Gastroesophageal sphincter (tissue), 4 donors: ENCODE results near the gene GPC1. TPM values are rescaled to one million over a fixed set of nuclear protein-coding genes. Genes with fewer than 3 reads are reported as not detected.

ENCODE experiments used
- ATAC-seq: fragments of 150-250 bp; one replicate; pipeline ENCODE4 v1.9.1; 2016; ENCODE audit warnings: mild to moderate bottlenecking, moderate library complexity
- H3K27ac ChIP-seq, 4 donors: fragments of 200-600 bp; sonication (generic) in 3 of 4; 1 replicate in 3 of 4; 2 replicates in 1 of 4; pipeline ENCODE4 v1.5.1; 2016 to 2019
- H3K27me3 ChIP-seq: fragments of 200-600 bp; sonication (generic); one replicate; pipeline ENCODE4 v1.5.1; 2019
- H3K36me3 ChIP-seq, 2 donors: fragments of 200-600 bp; sonication (generic); one replicate each; pipeline ENCODE4 v1.5.1; 2019; ENCODE audit warnings: control low read depth in 1 of 2
- H3K4me1 ChIP-seq, 3 donors: fragments of 200-600 bp; sonication (generic); 1 replicate in 2 of 3; 2 replicates in 1 of 3; pipeline ENCODE4 v1.5.1; 2016 to 2019; ENCODE audit warnings: control low read depth in 2 of 3
- H3K4me3 ChIP-seq, 2 donors: fragments of 200-600 bp; sonication (generic); one replicate each; pipeline ENCODE4 v1.5.1; 2019; ENCODE audit warnings: mild to moderate bottlenecking in 1 of 2, moderate library complexity in 1 of 2
- H3K9me3 ChIP-seq, 3 donors: fragments of 200-600 bp; sonication (generic); one replicate each; pipeline ENCODE4 v1.5.1; 2017 to 2019; ENCODE audit warnings: control low read depth in 2 of 3
- CTCF ChIP-seq, 4 experiments: fragments of 200-600 bp in 2 of 4; fragments of 450-650 bp in 2 of 4; sonication (generic) in 1 of 4; IDR thresholded peaks; one replicate each; pipeline ENCODE4 v1.5.1; 2017 to 2019; ENCODE audit warnings: antibody characterized with exemption in 4 of 4, mild to moderate bottlenecking in 2 of 4, moderate library complexity in 2 of 4
- EP300 ChIP-seq: sonication (generic); formaldehyde crosslinking; IDR thresholded peaks from one replicate; pipeline ENCODE4 v1.6.1; 2017; ENCODE audit warnings: antibody characterized with exemption, mild to moderate bottlenecking
- POLR2A ChIP-seq, 2 donors: fragments of 450-650 bp; IDR thresholded peaks; one replicate each; pipeline ENCODE4 v1.6.1; 2017; ENCODE audit warnings: antibody characterized with exemption in 2 of 2, mild to moderate bottlenecking in 2 of 2, moderate library complexity in 1 of 2
- POLR2AphosphoS5 ChIP-seq: sonication (generic); formaldehyde crosslinking; IDR thresholded peaks from one replicate; pipeline ENCODE4 v1.6.1; 2017; ENCODE audit warnings: antibody characterized with exemption
- WGBS, 2 donors: methylation state at CpG; one replicate each; pipeline ENCODE4 v1.1.5; 2018; ENCODE audit warnings: low coverage in 1 of 2; 5-methylcytosine and 5-hydroxymethylcytosine counted together
- total RNA-seq, 4 donors: library from RNA; depleted of rRNA; stranded (reverse); fragments of >200 nt; gene quantifications; one replicate each; pipeline ENCODE4 v1.1.0, GENCODE V29; 2016

GPC1 gene
- total RNA-seq, 4 donors from 2014 or later = 22.5 to 73.9 (median 43.3) TPM

DNA sequence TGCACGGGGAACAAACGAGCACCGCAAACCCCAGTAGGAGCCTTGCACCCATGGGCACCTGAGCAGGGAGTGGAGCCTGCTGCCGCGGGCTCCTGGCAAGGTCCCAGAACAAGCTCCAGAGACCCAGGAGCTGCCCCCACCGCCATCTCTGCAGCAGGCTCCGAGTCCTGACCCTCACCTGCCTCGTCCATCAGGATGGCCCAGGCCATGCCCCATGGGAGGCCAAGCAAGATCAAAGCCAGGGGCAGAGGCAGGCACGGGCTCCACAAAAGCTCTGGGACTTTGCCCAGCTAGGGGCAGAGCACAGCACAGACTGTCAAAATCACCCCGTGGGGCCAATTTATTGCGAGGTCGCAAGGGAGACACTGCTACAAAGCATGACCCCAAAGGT lies 43.6 kb downstream of the GPC1 start:
- ATAC-seq = no peak
- 80% methylated on average over 3 of the region's 12 CpGs; no CpG with 5 or more reads in 1 of the 2 donors for WGBS, 2 donors

DNA sequence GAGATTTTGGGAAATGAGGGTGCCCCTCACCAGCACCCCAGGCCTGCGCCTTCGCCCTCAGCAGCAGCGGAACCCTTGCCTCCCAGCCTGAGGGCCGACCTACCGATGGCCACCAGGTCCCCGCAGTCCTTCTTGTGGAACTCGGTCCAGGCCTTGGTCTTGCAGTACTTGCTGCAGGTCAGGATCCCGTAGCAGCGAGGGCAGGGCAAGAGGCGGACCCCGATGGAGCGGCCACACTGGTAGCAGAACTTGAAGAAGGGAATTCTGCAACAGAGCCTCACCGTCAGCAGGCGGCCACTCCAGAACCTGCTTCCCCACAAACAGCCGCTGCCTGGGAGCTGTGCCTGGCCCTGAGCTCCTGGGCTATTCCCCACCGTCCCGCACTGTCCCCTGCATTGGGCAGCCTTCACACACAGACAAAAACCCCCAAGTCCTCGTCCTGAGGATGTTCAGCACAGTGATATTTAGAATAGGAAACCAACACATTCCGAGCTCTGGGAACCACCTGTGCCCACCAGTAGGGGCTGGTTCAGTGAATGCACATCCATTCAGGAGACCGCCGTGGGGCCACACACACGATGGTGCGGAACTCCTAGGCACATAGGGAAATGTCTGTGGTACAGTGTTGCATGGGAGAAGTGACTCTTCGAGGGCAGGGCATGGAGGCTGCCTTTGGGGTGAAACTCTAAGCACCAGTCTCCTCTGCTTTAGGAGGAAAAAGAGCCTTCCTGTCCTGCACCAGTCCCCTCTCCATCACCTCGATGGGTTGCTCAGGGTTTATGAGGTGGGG lies 45.6 kb downstream of the GPC1 start:
- whole genome bisulfite sequencing, 2 donors = 93 to 100% methylated on average over 2 to 7 of the region's 25 CpGs
- TF ChIP-seq CTCF (IDR thresholded peaks at IDR 0.05) = no peak
- no peak for TF ChIP-seq POLR2A (IDR thresholded peaks at IDR 0.05)
- no peak for TF ChIP-seq POLR2AphosphoS5
- TF ChIP-seq EP300 = no peak
- Histone ChIP-seq H3K4me3 (no peak overlapping the region), H3K9me3 (peaks cover 0 to 11% (median 0%) of the 10 kb centered on the region in 3 donors), H3K4me1 (no peaks in the 10 kb centered on the region), H3K36me3 (no peaks in the 10 kb centered on the region), H3K27ac (no peak overlapping the region), H3K27me3 (no peaks in the 10 kb centered on the region)
- no peak for ATAC-seq

More for the DNA sequence above, 43.6 kb downstream of the GPC1 start:
- Histone ChIP-seq H3K4me3 (no peak overlapping the region), H3K36me3 (no peaks in the 10 kb centered on the region), H3K9me3 (peaks cover 0 to 19% (median 0%) of the 10 kb centered on the region in 3 donors), H3K27me3 (no peaks in the 10 kb centered on the region), H3K27ac (no peak overlapping the region), H3K4me1 (no peaks in the 10 kb centered on the region)
- no peak for TF ChIP-seq POLR2A (IDR thresholded peaks at IDR 0.05)
- no peak for TF ChIP-seq CTCF (IDR thresholded peaks at IDR 0.05)
- no peak for TF ChIP-seq EP300
- TF ChIP-seq POLR2AphosphoS5 = no peak

DNA sequence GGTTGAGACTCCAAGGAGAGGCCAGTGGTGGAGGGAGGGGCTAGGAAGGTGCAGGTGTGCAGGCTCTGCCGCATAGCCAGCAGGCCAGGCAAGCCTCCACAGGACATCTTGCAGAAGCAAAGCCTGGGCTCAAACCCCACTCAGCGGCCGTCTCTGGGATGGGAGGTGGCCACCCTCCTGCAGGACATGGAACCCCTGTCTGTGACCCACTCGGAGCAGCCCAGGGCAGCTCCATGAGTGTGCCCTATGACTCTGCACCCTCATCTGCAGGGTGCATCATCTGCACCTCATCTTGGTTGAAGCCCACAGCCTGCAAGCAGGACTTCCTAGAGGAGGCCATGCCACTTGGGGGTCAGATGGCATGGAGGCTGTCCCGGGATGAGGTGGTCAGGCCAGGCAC lies 46.3 kb downstream of the GPC1 start:
- Histone ChIP-seq H3K4me3 (no peak overlapping the region), H3K27ac (no peak overlapping the region), H3K4me1 (no peaks in the 10 kb centered on the region), H3K27me3 (no peaks in the 10 kb centered on the region), H3K36me3 (no peaks in the 10 kb centered on the region), H3K9me3 (peaks cover 0 to 10% (median 0%) of the 10 kb centered on the region in 3 donors)
- 90% methylated on average over 2 of the region's 5 CpGs; no CpG with 5 or more reads in 1 of the 2 donors for WGBS, 2 donors
- TF ChIP-seq POLR2A (IDR thresholded peaks at IDR 0.05) = no peak
- no peak for TF ChIP-seq CTCF (IDR thresholded peaks at IDR 0.05)
- no peak for TF ChIP-seq POLR2AphosphoS5
- no peak for TF ChIP-seq EP300
- ATAC-seq = no peak

DNA sequence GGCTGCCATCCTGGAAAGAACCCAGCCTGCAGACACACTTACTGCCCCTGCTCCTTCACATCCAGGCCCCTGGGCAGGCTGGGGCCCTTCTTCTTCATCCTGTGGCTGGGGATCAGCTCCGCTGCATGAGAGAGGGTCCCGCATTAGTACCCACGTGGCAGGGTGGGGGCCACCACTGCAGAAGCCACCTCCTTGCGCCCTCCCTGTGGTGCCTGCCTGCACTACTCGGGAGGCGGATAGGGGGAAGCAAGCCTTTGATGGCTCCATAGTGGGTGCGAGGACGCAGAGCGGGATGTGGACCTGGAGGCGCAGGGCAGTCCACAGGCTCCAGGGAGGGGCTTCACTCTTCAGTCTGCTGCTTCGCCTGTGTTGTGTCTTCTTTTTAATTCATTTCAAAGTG lies 46.7 kb downstream of the GPC1 start:
- Histone ChIP-seq H3K36me3 (no peaks in the 10 kb centered on the region), H3K4me1 (no peaks in the 10 kb centered on the region), H3K27me3 (no peaks in the 10 kb centered on the region), H3K27ac (no peak overlapping the region), H3K9me3 (peaks cover 0 to 15% (median 0%) of the 10 kb centered on the region in 3 donors), H3K4me3 (no peak overlapping the region)
- no peak for ATAC-seq
- TF ChIP-seq CTCF (IDR thresholded peaks at IDR 0.05) (no peak), EP300 (no peak), POLR2AphosphoS5 (no peak), POLR2A (IDR thresholded peaks at IDR 0.05) (no peak)
- 88 to 93% methylated on average over 1 to 4 of the region's 11 CpGs for WGBS, 2 donors

- 71 to 83% methylated on average over 1 to 2 of the region's 2 CpGs for WGBS, 2 donors
- no peak overlapping the region for H3K27ac ChIP-seq
- H3K4me1 ChIP-seq = no peaks in the 10 kb centered on the region
- H3K9me3 ChIP-seq = peaks cover 0 to 38% (median 0%) of the 10 kb centered on the region in 3 donors
- no peak overlapping the region for H3K4me3 ChIP-seq
- no peaks in the 10 kb centered on the region for H3K27me3 ChIP-seq
- TF ChIP-seq EP300 = no peak
- no peak for TF ChIP-seq POLR2AphosphoS5
- no peak for TF ChIP-seq CTCF (IDR thresholded peaks at IDR 0.05)
- no peak for TF ChIP-seq POLR2A (IDR thresholded peaks at IDR 0.05)
- no peak for ATAC-seq
- H3K36me3 ChIP-seq = peaks cover 0 to 10% of the 10 kb centered on the region in 2 donors
These were observed 56.0 kb downstream of the GPC1 start for GRCh38 chr2:240491483-240491882.
